Naive thymus-derived CD8-positive, alpha-beta T cell (primary cell): Measurements from ENCODE around the gene VWA2. TPM values are rescaled to one million over a fixed set of nuclear protein-coding genes. Genes with fewer than 3 reads are reported as not detected.

Source experiments
- ATAC-seq, 2 donors: fragments of 150-1000 bp; cut with Tn5 transposase in 1 of 2; sonication (Bioruptor Pico), chemical (Tn5 transposase) in 1 of 2; 1 replicate in 1 of 2; 2 replicates in 1 of 2; pipeline ENCODE4 v1.10.0; 2021; ENCODE audit warnings: mild to moderate bottlenecking in 2 of 2, moderate library complexity in 2 of 2
- POLR2A ChIA-PET: fragments of 350-600 bp; sonication (Branson Sonifier 250); formaldehyde crosslinking; loops from one replicate; lab custom pipeline; 2021; ENCODE audit warnings: antibody characterized with exemption; lab: Charles Lee
- DNase-seq, 10 donors: peaks; one replicate each; pipeline versions ENCODE4 v3.0.0 to v3.0.0-alpha.2; 2020 to 2022
- H3K27ac Mint-ChIP-seq, 10 donors: one replicate each; pipeline ENCODE4 v1.8.0; 2020 to 2022; ENCODE audit warnings: mild to moderate bottlenecking in 10 of 10, mixed read lengths in 10 of 10, moderate library complexity in 4 of 10, inconsistent platforms in 1 of 10
- H3K27me3 Mint-ChIP-seq, 5 donors: one replicate each; pipeline ENCODE4 v1.8.0; 2021 to 2022; ENCODE audit warnings: mixed read lengths in 5 of 5
- H3K36me3 Mint-ChIP-seq, 3 donors: one replicate each; pipeline ENCODE4 v1.8.0; 2020 to 2022; ENCODE audit warnings: mixed read lengths in 3 of 3, mild to moderate bottlenecking in 2 of 3, inconsistent platforms in 1 of 3
- H3K4me1 Mint-ChIP-seq, 4 donors: one replicate each; pipeline ENCODE4 v1.8.0; 2021 to 2022; ENCODE audit warnings: mixed read lengths in 4 of 4
- H3K4me3 Mint-ChIP-seq, 10 donors: one replicate each; pipeline ENCODE4 v1.8.0; 2020 to 2022; ENCODE audit warnings: mild to moderate bottlenecking in 10 of 10, mixed read lengths in 10 of 10, moderate library complexity in 6 of 10, inconsistent platforms in 1 of 10
- H3K9me3 Mint-ChIP-seq, 9 donors: one replicate each; pipeline ENCODE4 v1.8.0; 2020 to 2022; ENCODE audit warnings: mixed read lengths in 9 of 9, mild to moderate bottlenecking in 3 of 9, inconsistent platforms in 1 of 9, moderate library complexity in 1 of 9
- polyA plus RNA-seq, 3 donors: library from polyadenylated mRNA; unstranded; fragments of 300-500 nt; fragmentation: Illumina TruSeq; gene quantifications; one replicate each; pipeline ENCODE4 v1.2.3, GENCODE V29; 2021
- total RNA-seq, 8 experiments: library from RNA in 2 of 8; stranded (reverse) in 2 of 8; gene quantifications; one replicate each; pipeline ENCODE4 v1.2.3 and lab custom pipeline; 2021 to 2026

The VWA2 gene
- total and polyA plus RNA-seq, 5 experiments from 2014 or later = not detected

- peaks cover 9 to 14% (median 11%) of the 10 kb centered on the region in 4 donors for H3K4me1 Mint-ChIP-seq
- H3K36me3 Mint-ChIP-seq = peaks cover 0 to 5% (median 0%) of the 10 kb centered on the region in 3 donors
- H3K4me3 Mint-ChIP-seq = peak overlapping the region in 5 of 10 donors; percentile 44 to 88 (median 56)
- no peaks in the 10 kb centered on the region for H3K9me3 Mint-ChIP-seq
- H3K27me3 Mint-ChIP-seq = no peaks in the 10 kb centered on the region
- no peak overlapping the region for H3K27ac Mint-ChIP-seq
- DNase-seq = no peak
- ATAC-seq = no peak
- POLR2A ChIA-PET = no interaction called here
These were observed 67.3 kb downstream of the VWA2 start for GRCh38 chr10:114306116-114306973.

- no peak for ATAC-seq
- Mint-ChIP-seq H3K36me3 (no peaks in the 10 kb centered on the region), H3K4me1 (peaks cover 7 to 14% (median 11%) of the 10 kb centered on the region in 4 donors), H3K27ac (no peak overlapping the region), H3K27me3 (no peaks in the 10 kb centered on the region), H3K4me3 (peak overlapping the region in 1 of 10 donors; percentile 16), H3K9me3 (no peaks in the 10 kb centered on the region)
- POLR2A ChIA-PET = no interaction called here
- no peak for DNase-seq
These were observed 68.7 kb downstream of the VWA2 start for GRCh38 chr10:114307731-114308130.

- Mint-ChIP-seq H3K9me3 (no peaks in the 10 kb centered on the region), H3K27me3 (no peaks in the 10 kb centered on the region), H3K36me3 (no peaks in the 10 kb centered on the region), H3K4me3 (no peak overlapping the region), H3K4me1 (peaks cover 5 to 10% (median 8%) of the 10 kb centered on the region in 4 donors), H3K27ac (peak overlapping the region in 1 of 10 donors; percentile 22)
- ATAC-seq (no peak), DNase-seq (no peak)
- POLR2A ChIA-PET = no interaction called here
These were observed 69.7 kb downstream of the VWA2 start for GRCh38 chr10:114308531-114309363.

DNA sequence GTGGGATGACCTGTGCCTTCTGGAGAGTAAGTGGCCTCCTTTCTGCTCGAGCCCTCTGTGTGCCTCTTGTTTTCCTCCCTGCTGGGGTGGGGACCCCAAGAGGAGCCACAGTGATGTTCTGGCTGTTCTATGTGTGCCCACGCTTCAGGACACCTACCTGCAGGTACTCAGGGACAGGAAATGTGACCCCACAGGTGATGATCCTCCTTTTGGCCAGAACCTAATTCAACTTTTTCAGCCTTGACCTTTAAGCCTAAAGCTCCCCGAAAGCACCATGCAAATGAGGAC lies 70.3 kb downstream of the VWA2 start:
- peaks cover under 1 to 4% (median 2%) of the 10 kb centered on the region in 4 donors for H3K4me1 Mint-ChIP-seq
- no peaks in the 10 kb centered on the region for H3K36me3 Mint-ChIP-seq
- H3K27ac Mint-ChIP-seq = peak overlapping the region in 1 of 10 donors; percentile 32
- no peaks in the 10 kb centered on the region for H3K9me3 Mint-ChIP-seq
- H3K27me3 Mint-ChIP-seq = no peaks in the 10 kb centered on the region
- no peak overlapping the region for H3K4me3 Mint-ChIP-seq
- no peak for ATAC-seq
- POLR2A ChIA-PET = no interaction called here
- no peak for DNase-seq

GRCh38 chr10:114310346-114310745 lies 71.3 kb downstream of the VWA2 start:
- H3K9me3 Mint-ChIP-seq = no peaks in the 10 kb centered on the region

GRCh38 chr10:114311023-114311422 lies 72.0 kb downstream of the VWA2 start:
- ATAC-seq (no peak), DNase-seq (no peak)
- Mint-ChIP-seq H3K4me1 (peaks cover 0 to 2% (median 0%) of the 10 kb centered on the region in 4 donors), H3K27me3 (peaks cover 0 to 2% (median 0%) of the 10 kb centered on the region in 5 donors), H3K36me3 (no peaks in the 10 kb centered on the region), H3K9me3 (no peaks in the 10 kb centered on the region), H3K27ac (no peak overlapping the region), H3K4me3 (no peak overlapping the region)
- POLR2A ChIA-PET = no interaction called here

More at GRCh38 chr10:114310346-114310745, 71.3 kb downstream of the VWA2 start:
- no peak overlapping the region for H3K4me3 Mint-ChIP-seq
- H3K4me1 Mint-ChIP-seq = peaks cover 0 to 2% (median 0%) of the 10 kb centered on the region in 4 donors
- DNase-seq (no peak), ATAC-seq (no peak)
- H3K27me3 Mint-ChIP-seq = no peaks in the 10 kb centered on the region
- H3K27ac Mint-ChIP-seq = peak overlapping the region in 1 of 10 donors; percentile 65
- POLR2A ChIA-PET = no interaction called here
- no peaks in the 10 kb centered on the region for H3K36me3 Mint-ChIP-seq

GRCh38 chr10:114311496-114312209 lies 72.6 kb downstream of the VWA2 start:
- no peak for DNase-seq
- peaks cover 0 to 8% (median 0%) of the 10 kb centered on the region in 5 donors for H3K27me3 Mint-ChIP-seq
- H3K36me3 Mint-ChIP-seq = no peaks in the 10 kb centered on the region
- H3K27ac Mint-ChIP-seq = no peak overlapping the region
- no peak overlapping the region for H3K4me3 Mint-ChIP-seq
- no peak for ATAC-seq
- H3K9me3 Mint-ChIP-seq = no peaks in the 10 kb centered on the region
- POLR2A ChIA-PET = no interaction called here
- H3K4me1 Mint-ChIP-seq = peaks cover 0 to 2% (median 0%) of the 10 kb centered on the region in 4 donors

GRCh38 chr10:114313139-114313538 lies 74.1 kb downstream of the VWA2 start:
- no peaks in the 10 kb centered on the region for H3K36me3 Mint-ChIP-seq
- H3K27ac Mint-ChIP-seq = no peak overlapping the region
- H3K9me3 Mint-ChIP-seq = no peaks in the 10 kb centered on the region
- POLR2A ChIA-PET = no interaction called here
- H3K4me1 Mint-ChIP-seq = no peaks in the 10 kb centered on the region
- DNase-seq (no peak), ATAC-seq (no peak)
- H3K27me3 Mint-ChIP-seq = peaks cover 0 to 11% (median 0%) of the 10 kb centered on the region in 5 donors
- no peak overlapping the region for H3K4me3 Mint-ChIP-seq

- DNase-seq = no peak
- POLR2A ChIA-PET = no interaction called here
- H3K4me1 Mint-ChIP-seq = no peaks in the 10 kb centered on the region
- no peak overlapping the region for H3K4me3 Mint-ChIP-seq
- no peaks in the 10 kb centered on the region for H3K9me3 Mint-ChIP-seq
- no peak for ATAC-seq
- no peaks in the 10 kb centered on the region for H3K36me3 Mint-ChIP-seq
- peaks cover 0 to 11% (median 0%) of the 10 kb centered on the region in 5 donors for H3K27me3 Mint-ChIP-seq
- no peak overlapping the region for H3K27ac Mint-ChIP-seq
These were observed 74.8 kb downstream of the VWA2 start for GRCh38 chr10:114313866-114314265.

DNA sequence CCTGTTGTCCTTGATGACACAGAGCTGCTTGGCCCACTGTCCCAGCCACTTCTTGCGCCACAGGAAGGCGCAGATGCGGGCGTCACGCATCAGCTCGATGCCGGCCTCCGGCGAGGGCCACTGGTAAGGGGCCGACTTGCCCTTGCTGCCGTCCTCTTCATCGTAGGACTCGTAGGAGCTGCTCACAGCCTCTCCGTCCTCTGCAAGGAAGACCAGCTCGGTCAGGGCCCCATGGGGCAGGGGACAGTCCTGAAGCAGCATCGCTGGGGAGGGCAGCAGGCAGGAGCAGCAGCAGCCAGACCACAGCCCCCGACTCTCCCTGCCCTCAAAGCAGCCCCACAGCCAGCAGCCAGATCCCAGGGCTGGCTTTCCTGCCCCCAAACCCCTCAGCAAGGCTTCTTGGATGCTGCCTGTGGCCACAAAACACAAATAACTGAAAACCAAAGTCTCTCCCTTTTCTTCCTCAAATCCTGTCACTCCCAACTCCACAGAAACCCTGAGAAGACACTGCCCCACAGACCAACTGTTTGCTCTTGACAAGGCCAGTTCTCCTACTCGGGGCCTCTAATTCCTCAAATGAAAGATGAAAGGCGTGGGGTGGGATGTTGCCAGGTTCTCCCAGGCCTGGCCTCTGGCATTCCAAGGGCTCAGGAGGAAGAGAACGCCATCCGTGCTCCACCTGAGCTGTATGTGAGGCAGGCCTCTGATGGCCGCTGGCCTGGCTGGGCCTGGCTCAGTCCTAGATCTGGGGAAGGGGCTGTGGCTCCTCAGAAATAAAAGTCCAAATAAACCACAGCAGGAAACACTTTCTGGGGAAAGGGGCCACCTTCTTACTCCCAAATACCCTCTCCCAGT lies 76.7 kb downstream of the VWA2 start:
- H3K36me3 Mint-ChIP-seq = no peaks in the 10 kb centered on the region
- no peaks in the 10 kb centered on the region for H3K4me1 Mint-ChIP-seq
- no peak overlapping the region for H3K27ac Mint-ChIP-seq
- DNase-seq (no peak), ATAC-seq (no peak)
- peaks cover 0 to 11% (median 0%) of the 10 kb centered on the region in 5 donors for H3K27me3 Mint-ChIP-seq
- POLR2A ChIA-PET = no interaction called here
- no peaks in the 10 kb centered on the region for H3K9me3 Mint-ChIP-seq
- H3K4me3 Mint-ChIP-seq = no peak overlapping the region

DNA sequence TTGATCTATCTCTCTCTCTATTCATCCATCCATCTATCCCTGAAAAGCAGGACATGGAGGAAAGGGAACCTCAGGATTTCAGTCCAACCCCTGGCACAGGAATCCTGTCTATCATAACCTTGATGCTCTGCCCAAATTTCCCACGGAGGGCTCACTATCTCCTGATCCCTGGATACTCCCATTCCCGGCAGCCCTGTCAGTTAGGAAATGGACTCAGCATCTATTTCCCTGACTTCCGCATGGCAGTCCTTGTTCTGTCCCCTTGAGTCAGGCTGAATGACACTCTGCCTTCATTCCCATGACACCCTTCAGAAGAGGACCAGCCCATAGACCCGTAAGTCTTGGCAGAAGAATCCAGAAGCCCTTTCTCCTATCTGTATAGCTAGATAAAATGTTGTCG lies 77.7 kb downstream of the VWA2 start:
- DNase-seq = no peak
- no peaks in the 10 kb centered on the region for H3K36me3 Mint-ChIP-seq
- no peaks in the 10 kb centered on the region for H3K9me3 Mint-ChIP-seq
- POLR2A ChIA-PET = no interaction called here
- no peak for ATAC-seq
- H3K27me3 Mint-ChIP-seq = peaks cover 0 to 11% (median 0%) of the 10 kb centered on the region in 5 donors
- peak overlapping the region in 1 of 10 donors; percentile 27 for H3K27ac Mint-ChIP-seq
- H3K4me1 Mint-ChIP-seq = no peaks in the 10 kb centered on the region
- H3K4me3 Mint-ChIP-seq = no peak overlapping the region
